ENCODE data around the gene NUDT14.
A peak's percentile ranks its signal among the peaks of the same experiment; 100 is the strongest.

The NUDT14 gene

DNA sequence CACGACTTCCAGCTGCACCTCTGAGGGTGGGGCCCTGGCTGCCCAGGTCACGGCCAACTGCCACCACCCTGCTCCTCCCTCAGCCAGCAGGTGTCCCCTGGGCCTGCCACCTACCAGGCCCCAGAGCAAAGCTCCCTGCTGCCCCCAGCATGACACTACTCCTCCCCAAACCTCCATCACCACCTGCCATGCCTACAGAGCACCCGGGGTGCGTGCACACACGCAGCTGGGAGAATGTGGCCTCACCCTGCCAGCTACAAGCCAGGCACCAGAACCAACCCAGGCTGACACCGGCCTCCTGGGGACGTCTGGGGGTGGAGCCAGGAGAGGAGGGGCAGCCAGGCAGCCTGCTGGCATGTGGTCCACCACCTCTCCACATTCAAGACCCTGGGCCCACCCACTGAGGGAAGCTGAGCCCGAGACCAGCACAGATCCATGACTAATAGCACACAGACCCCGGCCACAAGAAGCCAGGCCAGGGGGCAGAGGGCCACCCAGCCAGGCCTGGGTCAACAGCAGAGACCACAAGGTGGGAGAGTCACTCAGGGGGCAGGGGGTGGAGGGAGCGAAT is 15.9 kb downstream of the NUDT14 start (continued):
- TF ChIP-seq, protein P1, sequence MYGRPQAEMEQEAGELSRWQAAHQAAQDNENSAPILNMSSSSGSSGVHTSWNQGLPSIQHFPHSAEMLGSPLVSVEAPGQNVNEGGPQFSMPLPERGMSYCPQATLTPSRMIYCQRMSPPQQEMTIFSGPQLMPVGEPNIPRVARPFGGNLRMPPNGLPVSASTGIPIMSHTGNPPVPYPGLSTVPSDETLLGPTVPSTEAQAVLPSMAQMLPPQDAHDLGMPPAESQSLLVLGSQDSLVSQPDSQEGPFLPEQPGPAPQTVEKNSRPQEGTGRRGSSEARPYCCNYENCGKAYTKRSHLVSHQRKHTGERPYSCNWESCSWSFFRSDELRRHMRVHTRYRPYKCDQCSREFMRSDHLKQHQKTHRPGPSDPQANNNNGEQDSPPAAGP (tag by site-specific recombination; IDR thresholded peaks at IDR 0.05) = peak; percentile 93
- TF ChIP-seq, protein P2, sequence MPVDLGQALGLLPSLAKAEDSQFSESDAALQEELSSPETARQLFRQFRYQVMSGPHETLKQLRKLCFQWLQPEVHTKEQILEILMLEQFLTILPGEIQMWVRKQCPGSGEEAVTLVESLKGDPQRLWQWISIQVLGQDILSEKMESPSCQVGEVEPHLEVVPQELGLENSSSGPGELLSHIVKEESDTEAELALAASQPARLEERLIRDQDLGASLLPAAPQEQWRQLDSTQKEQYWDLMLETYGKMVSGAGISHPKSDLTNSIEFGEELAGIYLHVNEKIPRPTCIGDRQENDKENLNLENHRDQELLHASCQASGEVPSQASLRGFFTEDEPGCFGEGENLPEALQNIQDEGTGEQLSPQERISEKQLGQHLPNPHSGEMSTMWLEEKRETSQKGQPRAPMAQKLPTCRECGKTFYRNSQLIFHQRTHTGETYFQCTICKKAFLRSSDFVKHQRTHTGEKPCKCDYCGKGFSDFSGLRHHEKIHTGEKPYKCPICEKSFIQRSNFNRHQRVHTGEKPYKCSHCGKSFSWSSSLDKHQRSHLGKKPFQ (tag by site-specific recombination; IDR thresholded peaks at IDR 0.05) = no peak
- TF ChIP-seq, protein P3, sequence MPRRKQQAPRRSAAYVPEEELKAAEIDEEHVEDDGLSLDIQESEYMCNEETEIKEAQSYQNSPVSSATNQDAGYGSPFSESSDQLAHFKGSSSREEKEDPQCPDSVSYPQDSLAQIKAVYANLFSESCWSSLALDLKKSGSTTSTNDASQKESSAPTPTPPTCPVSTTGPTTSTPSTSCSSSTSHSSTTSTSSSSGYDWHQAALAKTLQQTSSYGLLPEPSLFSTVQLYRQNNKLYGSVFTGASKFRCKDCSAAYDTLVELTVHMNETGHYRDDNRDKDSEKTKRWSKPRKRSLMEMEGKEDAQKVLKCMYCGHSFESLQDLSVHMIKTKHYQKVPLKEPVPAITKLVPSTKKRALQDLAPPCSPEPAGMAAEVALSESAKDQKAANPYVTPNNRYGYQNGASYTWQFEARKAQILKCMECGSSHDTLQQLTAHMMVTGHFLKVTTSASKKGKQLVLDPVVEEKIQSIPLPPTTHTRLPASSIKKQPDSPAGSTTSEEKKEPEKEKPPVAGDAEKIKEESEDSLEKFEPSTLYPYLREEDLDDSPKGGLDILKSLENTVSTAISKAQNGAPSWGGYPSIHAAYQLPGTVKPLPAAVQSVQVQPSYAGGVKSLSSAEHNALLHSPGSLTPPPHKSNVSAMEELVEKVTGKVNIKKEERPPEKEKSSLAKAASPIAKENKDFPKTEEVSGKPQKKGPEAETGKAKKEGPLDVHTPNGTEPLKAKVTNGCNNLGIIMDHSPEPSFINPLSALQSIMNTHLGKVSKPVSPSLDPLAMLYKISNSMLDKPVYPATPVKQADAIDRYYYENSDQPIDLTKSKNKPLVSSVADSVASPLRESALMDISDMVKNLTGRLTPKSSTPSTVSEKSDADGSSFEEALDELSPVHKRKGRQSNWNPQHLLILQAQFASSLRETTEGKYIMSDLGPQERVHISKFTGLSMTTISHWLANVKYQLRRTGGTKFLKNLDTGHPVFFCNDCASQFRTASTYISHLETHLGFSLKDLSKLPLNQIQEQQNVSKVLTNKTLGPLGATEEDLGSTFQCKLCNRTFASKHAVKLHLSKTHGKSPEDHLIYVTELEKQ (tag by site-specific recombination; IDR thresholded peaks at IDR 0.05; ENCODE audit: borderline replicate concordance) = no peak
- no peak for TF ChIP-seq GLI2 (tag by site-specific recombination; IDR thresholded peaks at IDR 0.05; ENCODE audit: borderline replicate concordance, low read depth)
- TF ChIP-seq ZIC2 (tag by site-specific recombination; IDR thresholded peaks at IDR 0.05) = peak; percentile 100
- TF ChIP-seq ZNF561 (tag by site-specific recombination; IDR thresholded peaks at IDR 0.05; ENCODE audit: borderline replicate concordance) = no peak
- no peak for TF ChIP-seq ZNF335 (tag by site-specific recombination; conservative IDR thresholded peaks at IDR 0.05)
- no peak for TF ChIP-seq ZNF558 (tag by site-specific recombination; IDR thresholded peaks at IDR 0.05)
- no peak for TF ChIP-seq ZNF169 (tag by site-specific recombination; IDR thresholded peaks at IDR 0.05)
- no peak for TF ChIP-seq ZNF121 (tag by site-specific recombination; IDR thresholded peaks at IDR 0.05)
- TF ChIP-seq, protein P4, sequence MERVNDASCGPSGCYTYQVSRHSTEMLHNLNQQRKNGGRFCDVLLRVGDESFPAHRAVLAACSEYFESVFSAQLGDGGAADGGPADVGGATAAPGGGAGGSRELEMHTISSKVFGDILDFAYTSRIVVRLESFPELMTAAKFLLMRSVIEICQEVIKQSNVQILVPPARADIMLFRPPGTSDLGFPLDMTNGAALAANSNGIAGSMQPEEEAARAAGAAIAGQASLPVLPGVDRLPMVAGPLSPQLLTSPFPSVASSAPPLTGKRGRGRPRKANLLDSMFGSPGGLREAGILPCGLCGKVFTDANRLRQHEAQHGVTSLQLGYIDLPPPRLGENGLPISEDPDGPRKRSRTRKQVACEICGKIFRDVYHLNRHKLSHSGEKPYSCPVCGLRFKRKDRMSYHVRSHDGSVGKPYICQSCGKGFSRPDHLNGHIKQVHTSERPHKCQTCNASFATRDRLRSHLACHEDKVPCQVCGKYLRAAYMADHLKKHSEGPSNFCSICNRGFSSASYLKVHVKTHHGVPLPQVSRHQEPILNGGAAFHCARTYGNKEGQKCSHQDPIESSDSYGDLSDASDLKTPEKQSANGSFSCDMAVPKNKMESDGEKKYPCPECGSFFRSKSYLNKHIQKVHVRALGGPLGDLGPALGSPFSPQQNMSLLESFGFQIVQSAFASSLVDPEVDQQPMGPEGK (tag by site-specific recombination; IDR thresholded peaks at IDR 0.05) = peak; percentile 70
- TF ChIP-seq ZNF324 (tag by site-specific recombination; IDR thresholded peaks at IDR 0.05) = no peak
- TF ChIP-seq GLIS2 (tag by site-specific recombination; IDR thresholded peaks at IDR 0.05) = peak; percentile 73
- TF ChIP-seq, protein P5, sequence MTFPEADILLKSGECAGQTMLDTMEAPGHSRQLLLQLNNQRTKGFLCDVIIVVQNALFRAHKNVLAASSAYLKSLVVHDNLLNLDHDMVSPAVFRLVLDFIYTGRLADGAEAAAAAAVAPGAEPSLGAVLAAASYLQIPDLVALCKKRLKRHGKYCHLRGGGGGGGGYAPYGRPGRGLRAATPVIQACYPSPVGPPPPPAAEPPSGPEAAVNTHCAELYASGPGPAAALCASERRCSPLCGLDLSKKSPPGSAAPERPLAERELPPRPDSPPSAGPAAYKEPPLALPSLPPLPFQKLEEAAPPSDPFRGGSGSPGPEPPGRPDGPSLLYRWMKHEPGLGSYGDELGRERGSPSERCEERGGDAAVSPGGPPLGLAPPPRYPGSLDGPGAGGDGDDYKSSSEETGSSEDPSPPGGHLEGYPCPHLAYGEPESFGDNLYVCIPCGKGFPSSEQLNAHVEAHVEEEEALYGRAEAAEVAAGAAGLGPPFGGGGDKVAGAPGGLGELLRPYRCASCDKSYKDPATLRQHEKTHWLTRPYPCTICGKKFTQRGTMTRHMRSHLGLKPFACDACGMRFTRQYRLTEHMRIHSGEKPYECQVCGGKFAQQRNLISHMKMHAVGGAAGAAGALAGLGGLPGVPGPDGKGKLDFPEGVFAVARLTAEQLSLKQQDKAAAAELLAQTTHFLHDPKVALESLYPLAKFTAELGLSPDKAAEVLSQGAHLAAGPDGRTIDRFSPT (tag by site-specific recombination; IDR thresholded peaks at IDR 0.05) = no peak; the same call in 1 of the 2 replicates
- TF ChIP-seq, protein P6, sequence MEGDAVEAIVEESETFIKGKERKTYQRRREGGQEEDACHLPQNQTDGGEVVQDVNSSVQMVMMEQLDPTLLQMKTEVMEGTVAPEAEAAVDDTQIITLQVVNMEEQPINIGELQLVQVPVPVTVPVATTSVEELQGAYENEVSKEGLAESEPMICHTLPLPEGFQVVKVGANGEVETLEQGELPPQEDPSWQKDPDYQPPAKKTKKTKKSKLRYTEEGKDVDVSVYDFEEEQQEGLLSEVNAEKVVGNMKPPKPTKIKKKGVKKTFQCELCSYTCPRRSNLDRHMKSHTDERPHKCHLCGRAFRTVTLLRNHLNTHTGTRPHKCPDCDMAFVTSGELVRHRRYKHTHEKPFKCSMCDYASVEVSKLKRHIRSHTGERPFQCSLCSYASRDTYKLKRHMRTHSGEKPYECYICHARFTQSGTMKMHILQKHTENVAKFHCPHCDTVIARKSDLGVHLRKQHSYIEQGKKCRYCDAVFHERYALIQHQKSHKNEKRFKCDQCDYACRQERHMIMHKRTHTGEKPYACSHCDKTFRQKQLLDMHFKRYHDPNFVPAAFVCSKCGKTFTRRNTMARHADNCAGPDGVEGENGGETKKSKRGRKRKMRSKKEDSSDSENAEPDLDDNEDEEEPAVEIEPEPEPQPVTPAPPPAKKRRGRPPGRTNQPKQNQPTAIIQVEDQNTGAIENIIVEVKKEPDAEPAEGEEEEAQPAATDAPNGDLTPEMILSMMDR (tag by site-specific recombination; IDR thresholded peaks at IDR 0.05) = peak; percentile 70; the same call in 1 of the 2 replicates
- peak; percentile 91 for TF ChIP-seq ZNF600 (tag by site-specific recombination; IDR thresholded peaks at IDR 0.05)
- no peak for TF ChIP-seq ZNF707 (tag by site-specific recombination; IDR thresholded peaks at IDR 0.05)
- TF ChIP-seq ZFP69B (tag by site-specific recombination; IDR thresholded peaks at IDR 0.05) = no peak
- peak; percentile 35; the same call in 1 of the 2 replicates for TF ChIP-seq SP2 (tag by site-specific recombination; IDR thresholded peaks at IDR 0.05)
- no peak for TF ChIP-seq ZNF654 (tag by site-specific recombination; IDR thresholded peaks at IDR 0.05; ENCODE audit: low read depth)
- TF ChIP-seq ZNF341 (tag by site-specific recombination; IDR thresholded peaks at IDR 0.05; ENCODE audit: low read depth) = no peak
- TF ChIP-seq, protein P7, sequence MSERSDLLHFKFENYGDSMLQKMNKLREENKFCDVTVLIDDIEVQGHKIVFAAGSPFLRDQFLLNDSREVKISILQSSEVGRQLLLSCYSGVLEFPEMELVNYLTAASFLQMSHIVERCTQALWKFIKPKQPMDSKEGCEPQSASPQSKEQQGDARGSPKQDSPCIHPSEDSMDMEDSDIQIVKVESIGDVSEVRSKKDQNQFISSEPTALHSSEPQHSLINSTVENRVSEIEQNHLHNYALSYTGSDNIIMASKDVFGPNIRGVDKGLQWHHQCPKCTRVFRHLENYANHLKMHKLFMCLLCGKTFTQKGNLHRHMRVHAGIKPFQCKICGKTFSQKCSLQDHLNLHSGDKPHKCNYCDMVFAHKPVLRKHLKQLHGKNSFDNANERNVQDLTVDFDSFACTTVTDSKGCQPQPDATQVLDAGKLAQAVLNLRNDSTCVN (tag by site-specific recombination; optimal IDR thresholded peaks at IDR 0.05) = peak; percentile 16
- no peak for TF ChIP-seq ZNF544 (tag by site-specific recombination; IDR thresholded peaks at IDR 0.05)
- TF ChIP-seq, protein P8, sequence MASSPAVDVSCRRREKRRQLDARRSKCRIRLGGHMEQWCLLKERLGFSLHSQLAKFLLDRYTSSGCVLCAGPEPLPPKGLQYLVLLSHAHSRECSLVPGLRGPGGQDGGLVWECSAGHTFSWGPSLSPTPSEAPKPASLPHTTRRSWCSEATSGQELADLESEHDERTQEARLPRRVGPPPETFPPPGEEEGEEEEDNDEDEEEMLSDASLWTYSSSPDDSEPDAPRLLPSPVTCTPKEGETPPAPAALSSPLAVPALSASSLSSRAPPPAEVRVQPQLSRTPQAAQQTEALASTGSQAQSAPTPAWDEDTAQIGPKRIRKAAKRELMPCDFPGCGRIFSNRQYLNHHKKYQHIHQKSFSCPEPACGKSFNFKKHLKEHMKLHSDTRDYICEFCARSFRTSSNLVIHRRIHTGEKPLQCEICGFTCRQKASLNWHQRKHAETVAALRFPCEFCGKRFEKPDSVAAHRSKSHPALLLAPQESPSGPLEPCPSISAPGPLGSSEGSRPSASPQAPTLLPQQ (tag by site-specific recombination; IDR thresholded peaks at IDR 0.05) = no peak
- no peak for TF ChIP-seq ZNF174 (tag by site-specific recombination; IDR thresholded peaks at IDR 0.05)

Measured in HEK293 (cell line).